ENCODE results near the gene PCDHGA8.
"Not testable (repeated sequence)": the region's sequence is repeated elsewhere in the genome, so short reads cannot be mapped to it uniquely, and the experiment has no call there.

Gene PCDHGA8

DNA sequence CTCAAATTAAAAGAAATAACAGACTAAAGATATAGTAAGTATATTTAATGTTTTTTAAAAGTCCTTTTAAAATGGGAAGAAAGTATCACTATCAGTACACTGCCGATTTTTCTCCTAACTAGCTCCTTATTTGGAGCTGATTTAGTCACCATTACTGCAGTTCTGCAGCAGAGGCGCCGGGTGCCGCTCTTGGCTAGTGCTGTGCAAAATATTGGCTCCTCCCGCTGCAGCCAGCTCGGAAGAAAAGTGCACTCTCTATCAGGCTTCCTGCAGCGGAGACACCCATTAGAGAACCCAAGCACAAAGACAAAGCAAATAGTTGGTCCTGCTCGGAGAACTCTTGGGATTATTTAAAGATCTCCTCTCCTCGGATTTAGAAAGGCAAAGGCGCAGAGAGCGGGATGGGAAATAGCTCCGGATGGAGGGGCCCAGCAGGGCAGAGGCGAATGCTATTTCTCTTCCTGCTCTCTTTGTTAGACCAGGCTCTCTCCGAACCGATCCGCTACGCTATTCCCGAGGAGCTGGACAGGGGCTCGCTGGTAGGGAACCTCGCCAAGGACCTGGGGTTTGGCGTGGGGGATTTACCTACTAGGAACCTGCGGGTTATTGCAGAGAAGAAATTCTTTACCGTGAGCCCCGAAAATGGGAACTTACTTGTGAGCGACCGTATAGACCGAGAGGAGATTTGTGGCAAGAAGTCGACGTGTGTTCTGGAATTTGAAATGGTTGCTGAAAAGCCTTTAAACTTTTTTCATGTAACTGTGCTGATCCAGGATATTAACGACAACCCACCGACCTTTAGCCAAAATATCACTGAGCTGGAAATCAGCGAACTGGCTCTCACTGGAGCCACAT, 22.2 kb upstream of the PCDHGA8 start, which contains the start of gene PCDHGB3:
Gene PCDHGB3, plus strand, starts transcription at position 249 of the 855 bp plus-strand sequence. Its CDS starts 153 bp downstream, at position 402.
- in situ Hi-C loops (cut with MboI; ENCODE audit: low sequenced_read_pairs) = no loop called here

GRCh38 chr5:141371572-141372475, 20.6 kb upstream of the PCDHGA8 start:
- in situ Hi-C loops (cut with MboI; ENCODE audit: low sequenced_read_pairs) = no loop called here

DNA sequence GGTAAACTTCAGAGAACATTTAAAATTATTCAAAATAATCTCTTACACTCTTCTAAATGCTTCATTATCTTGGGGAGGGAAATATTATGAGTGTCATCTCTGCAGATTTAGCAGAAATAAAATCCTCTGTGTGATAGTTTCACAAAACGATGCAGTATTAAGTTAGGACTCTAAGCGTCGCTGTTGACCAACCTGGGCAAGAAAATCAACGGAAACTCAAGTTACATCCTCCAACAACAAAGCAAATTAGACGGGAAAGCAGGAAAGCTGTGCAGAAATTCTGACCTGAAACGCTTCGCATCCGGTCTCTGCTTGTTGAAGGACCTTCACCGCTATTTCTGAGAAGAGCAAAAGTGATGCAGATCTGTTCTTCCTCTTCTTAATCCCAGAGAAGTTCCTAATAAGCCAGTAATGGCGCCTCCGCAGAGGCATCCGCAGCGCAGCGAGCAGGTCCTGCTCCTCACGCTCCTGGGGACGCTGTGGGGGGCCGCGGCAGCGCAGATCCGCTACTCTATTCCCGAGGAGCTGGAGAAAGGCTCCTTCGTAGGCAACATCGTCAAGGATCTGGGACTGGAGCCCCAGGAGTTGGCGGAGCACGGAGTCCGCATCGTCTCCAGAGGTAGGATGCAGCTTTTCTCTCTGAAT, 18.6 kb upstream of the PCDHGA8 start, which contains the start of gene PCDHGA6:
Gene PCDHGA6, plus strand, starts transcription at position 219 of the 645 bp plus-strand sequence. Its CDS starts 193 bp downstream, at position 412.
- in situ Hi-C loops (cut with MboI; ENCODE audit: low sequenced_read_pairs) = no loop called here

- in situ Hi-C loops (cut with MboI; ENCODE audit: low sequenced_read_pairs) = no loop called here
These were observed 17.8 kb upstream of the PCDHGA8 start for GRCh38 chr5:141374627-141375026.

DNA sequence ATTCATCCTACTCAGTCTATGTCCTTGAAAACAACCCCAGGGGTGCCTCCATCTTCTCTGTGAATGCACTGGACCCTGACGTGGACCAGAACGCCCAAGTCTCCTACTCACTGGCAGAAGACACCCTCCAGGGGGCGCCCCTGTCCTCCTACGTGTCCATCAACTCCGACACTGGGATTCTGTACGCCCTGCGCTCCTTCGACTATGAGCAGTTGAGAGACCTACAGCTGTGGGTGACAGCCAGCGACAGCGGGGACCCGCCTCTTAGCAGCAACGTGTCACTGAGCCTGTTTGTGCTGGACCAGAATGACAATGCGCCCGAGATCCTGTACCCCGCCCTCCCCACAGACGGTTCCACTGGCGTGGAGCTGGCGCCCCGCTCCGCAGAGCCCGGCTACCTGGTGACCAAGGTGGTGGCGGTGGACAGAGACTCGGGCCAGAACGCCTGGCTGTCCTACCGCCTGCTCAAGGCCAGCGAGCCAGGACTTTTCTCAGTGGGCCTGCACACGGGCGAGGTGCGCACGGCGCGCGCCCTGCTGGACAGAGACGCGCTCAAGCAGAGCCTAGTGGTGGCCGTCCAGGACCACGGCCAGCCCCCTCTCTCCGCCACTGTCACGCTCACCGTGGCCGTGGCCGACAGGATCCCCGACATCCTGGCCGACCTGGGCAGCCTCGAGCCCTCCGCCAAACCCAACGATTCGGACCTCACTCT, 16.8 kb upstream of the PCDHGA8 start:
- in situ Hi-C loops (cut with MboI; ENCODE audit: low sequenced_read_pairs) = not testable (repeated sequence)

DNA sequence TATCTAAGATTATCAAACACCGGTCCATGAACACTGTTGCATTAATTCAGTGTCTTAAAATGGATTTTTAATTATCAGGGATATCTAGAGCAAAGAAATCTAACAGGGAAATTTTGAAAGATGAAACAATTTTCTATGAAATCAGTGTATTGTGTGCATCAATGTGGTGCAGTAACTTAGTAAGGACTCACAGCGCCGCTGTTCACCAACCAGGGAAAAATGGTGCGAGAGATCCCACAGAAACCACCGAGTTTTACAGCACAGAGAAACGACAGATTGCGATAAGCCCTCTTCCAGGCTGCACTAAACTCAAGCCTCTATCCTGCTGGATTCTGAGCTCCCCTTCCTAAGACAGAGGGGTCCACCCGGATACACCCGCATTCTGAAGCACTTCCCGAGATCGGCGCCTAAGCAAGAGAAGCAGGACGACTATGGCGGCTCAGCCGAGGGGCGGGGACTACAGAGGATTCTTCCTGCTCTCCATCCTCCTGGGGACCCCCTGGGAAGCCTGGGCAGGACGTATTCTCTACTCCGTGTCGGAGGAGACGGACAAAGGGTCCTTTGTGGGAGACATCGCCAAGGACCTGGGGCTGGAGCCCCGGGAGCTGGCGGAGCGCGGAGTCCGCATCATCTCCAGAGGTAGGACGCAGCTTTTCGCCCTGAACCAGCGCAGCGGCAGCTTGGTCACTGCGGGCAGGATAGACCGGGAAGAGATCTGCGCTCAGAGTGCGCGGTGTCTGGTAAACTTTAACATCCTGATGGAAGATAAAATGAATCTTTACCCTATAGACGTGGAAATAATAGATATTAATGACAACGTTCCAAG, 9.8 kb upstream of the PCDHGA8 start, which contains the start of gene PCDHGA7:
Gene PCDHGA7, plus strand, starts transcription at position 274 of the 826 bp plus-strand sequence. Its CDS starts 158 bp downstream, at position 432.
- in situ Hi-C loops (cut with MboI; ENCODE audit: low sequenced_read_pairs) = no loop called here

GRCh38 chr5:141383345-141383744, 9.1 kb upstream of the PCDHGA8 start:
- in situ Hi-C loops (cut with MboI; ENCODE audit: low sequenced_read_pairs) = no loop called here

- in situ Hi-C loops (cut with MboI; ENCODE audit: low sequenced_read_pairs) = no loop called here
These were observed 7.8 kb upstream of the PCDHGA8 start for GRCh38 chr5:141384471-141385267.

GRCh38 chr5:141387557-141388311, 4.7 kb upstream of the PCDHGA8 start, which contains the start of gene PCDHGB4:
TSS of gene PCDHGB4 (plus strand) at chr5:141387698. CDS start at chr5:141387885, 187 bp downstream.
- in situ Hi-C loops (cut with MboI; ENCODE audit: low sequenced_read_pairs) = not testable (repeated sequence)

- in situ Hi-C loops (cut with MboI; ENCODE audit: low sequenced_read_pairs) = no loop called here
These were observed 3.8 kb upstream of the PCDHGA8 start for GRCh38 chr5:141388661-141389060.

DNA sequence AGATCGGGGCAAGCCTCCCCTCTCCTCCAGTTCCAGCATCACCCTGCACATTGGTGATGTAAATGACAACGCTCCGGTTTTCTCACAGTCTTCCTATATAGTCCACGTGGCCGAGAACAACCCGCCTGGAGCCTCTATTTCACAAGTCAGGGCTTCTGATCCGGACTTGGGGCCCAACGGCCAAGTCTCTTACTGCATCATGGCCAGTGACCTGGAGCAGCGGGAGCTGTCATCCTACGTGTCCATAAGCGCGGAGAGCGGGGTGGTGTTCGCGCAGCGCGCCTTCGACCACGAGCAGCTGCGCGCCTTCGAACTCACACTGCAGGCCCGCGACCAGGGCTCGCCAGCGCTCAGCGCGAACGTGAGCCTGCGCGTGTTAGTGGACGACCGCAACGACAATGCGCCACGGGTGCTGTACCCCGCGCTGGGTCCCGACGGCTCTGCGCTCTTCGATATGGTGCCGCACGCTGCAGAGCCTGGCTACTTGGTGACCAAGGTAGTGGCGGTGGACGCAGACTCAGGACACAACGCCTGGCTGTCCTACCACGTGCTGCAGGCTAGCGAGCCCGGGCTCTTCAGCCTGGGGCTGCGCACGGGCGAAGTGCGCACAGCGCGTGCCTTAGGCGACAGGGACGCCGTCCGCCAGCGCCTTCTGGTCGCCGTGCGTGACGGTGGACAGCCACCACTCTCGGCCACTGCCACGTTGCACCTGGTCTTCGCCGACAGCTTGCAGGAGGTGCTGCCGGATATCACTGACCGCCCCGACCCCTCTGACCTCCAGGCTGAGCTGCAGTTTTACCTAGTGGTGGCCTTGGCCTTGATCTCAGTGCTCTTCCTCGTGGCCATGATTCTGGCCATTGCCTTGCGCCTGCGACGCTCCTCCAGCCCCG, 3.0 kb upstream of the PCDHGA8 start:
- in situ Hi-C loops (cut with MboI; ENCODE audit: low sequenced_read_pairs) = no loop called here

DNA sequence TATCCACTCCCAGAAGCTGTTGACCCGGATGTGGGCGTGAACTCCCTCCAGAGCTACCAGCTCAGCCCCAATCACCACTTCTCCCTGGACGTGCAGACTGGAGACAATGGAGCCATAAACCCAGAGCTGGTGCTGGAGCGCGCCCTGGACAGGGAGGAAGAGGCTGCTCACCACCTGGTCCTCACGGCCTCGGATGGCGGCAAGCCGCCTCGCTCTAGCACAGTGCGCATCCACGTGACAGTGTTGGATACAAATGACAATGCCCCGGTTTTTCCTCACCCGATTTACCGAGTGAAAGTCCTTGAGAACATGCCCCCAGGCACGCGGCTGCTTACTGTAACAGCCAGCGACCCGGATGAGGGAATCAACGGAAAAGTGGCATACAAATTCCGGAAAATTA, 834 bp downstream of the PCDHGA8 start:
- in situ Hi-C loops (cut with MboI; ENCODE audit: low sequenced_read_pairs) = no loop called here

- in situ Hi-C loops (cut with MboI; ENCODE audit: low sequenced_read_pairs) = not testable (repeated sequence)
These were observed 2.2 kb downstream of the PCDHGA8 start for GRCh38 chr5:141394401-141395187.

GRCh38 chr5:141397756-141398551, 5.5 kb downstream of the PCDHGA8 start, which contains the start of gene PCDHGB5:
TSS of gene PCDHGB5 (plus strand) at chr5:141397947. CDS start at chr5:141398128, 181 bp downstream.
- in situ Hi-C loops (cut with MboI; ENCODE audit: low sequenced_read_pairs) = not testable (repeated sequence)

GRCh38 chr5:141398608-141399007, 6.2 kb downstream of the PCDHGA8 start:
- in situ Hi-C loops (cut with MboI; ENCODE audit: low sequenced_read_pairs) = no loop called here
